PC-3 (cell line): Measurements from ENCODE around the gene BPIFB4. TPM values are rescaled to one million over a fixed set of nuclear protein-coding genes. Genes with fewer than 3 reads are reported as not detected.

Experiments
- ATAC-seq: fragments of 200-7000 bp; cut with Tn5 transposase; 2 replicates; pipeline ENCODE4 v1.9.1; 2020; ENCODE audit warnings: mild to moderate bottlenecking, moderate library complexity
- BruUV-seq: library from RNA; stranded (reverse); fragments of 400-500 nt; replicated peaks from 2 replicates; lab custom pipeline; 2021; lab: Mats Ljungman, UMichigan
- CTCF ChIA-PET: fragments of 300-600 bp; sonication (Branson Sonifier 250); formaldehyde crosslinking; loops from one replicate; lab custom pipeline; 2022; ENCODE audit warnings: antibody characterized with exemption; lab: Charles Lee
- POLR2A ChIA-PET: fragments of 300-600 bp; sonication (Branson Sonifier 250); formaldehyde crosslinking; loops from one replicate; lab custom pipeline; 2022; ENCODE audit warnings: antibody characterized with exemption; ENCODE audit not compliant: unreplicated experiment; lab: Charles Lee
- DNase-seq: peaks from one replicate; pipeline ENCODE4 v3.0.0-alpha.2; 2015
- H2AFZ ChIP-seq: fragments of 300-600 bp; sonication (generic); 2 replicates; pipeline ENCODE4 v1.6.0; 2016; ENCODE audit warnings: antibody characterized with exemption, low read length
- H3F3A ChIP-seq: fragments of 300-600 bp; sonication (generic); one replicate; pipeline ENCODE4 v1.6.0; 2017; ENCODE audit warnings: antibody characterized with exemption, low read length, control low read depth, mild to moderate bottlenecking; ENCODE audit not compliant: unreplicated experiment
- H3K27ac ChIP-seq: fragments of 300-600 bp; sonication (generic); 2 replicates; pipeline ENCODE4 v1.5.1; 2016; ENCODE audit warnings: mild to moderate bottlenecking, low read length
- H3K27me3 ChIP-seq: fragments of 300-600 bp; sonication (generic); 2 replicates; pipeline ENCODE4 v1.6.1; 2016; ENCODE audit warnings: low read length, mixed read lengths
- H3K36me3 ChIP-seq: fragments of 300-600 bp; sonication (generic); 2 replicates; pipeline ENCODE4 v1.6.1; 2016; ENCODE audit warnings: low read depth, mixed run types, low read length, mixed read lengths
- H3K4me1 ChIP-seq: fragments of 300-600 bp; sonication (generic); 2 replicates; pipeline ENCODE4 v1.5.1; 2016; ENCODE audit warnings: low read length; ENCODE audit not compliant: insufficient read depth
- H3K4me2 ChIP-seq: fragments of 300-600 bp; sonication (generic); 2 replicates; pipeline ENCODE4 v1.6.0; 2016; ENCODE audit warnings: low read length
- H3K4me3 ChIP-seq: fragments of 300-600 bp; sonication (generic); 2 replicates; pipeline ENCODE4 v1.5.1; 2016; ENCODE audit warnings: mild to moderate bottlenecking, low read length, mixed read lengths
- H3K79me2 ChIP-seq: fragments of 300-600 bp; sonication (generic); 2 replicates; pipeline ENCODE4 v1.6.1; 2017; ENCODE audit warnings: low read length, mixed read lengths
- H3K9ac ChIP-seq: fragments of 300-600 bp; sonication (generic); 2 replicates; pipeline ENCODE4 v1.6.0; 2016; ENCODE audit warnings: mild to moderate bottlenecking, low read length
- H3K9me2 ChIP-seq: fragments of 300-600 bp; sonication (generic); replicated peaks from 2 replicates; pipeline ENCODE4 v1.6.1; 2016; ENCODE audit warnings: mixed run types, low read length, mixed read lengths
- H3K9me3 ChIP-seq: fragments of 300-600 bp; sonication (generic); 2 replicates; pipeline ENCODE4 v1.6.1; 2016; ENCODE audit warnings: low read length, mixed read lengths
- H4K20me1 ChIP-seq: fragments of 300-600 bp; sonication (generic); 2 replicates; pipeline ENCODE4 v1.6.1; 2016; ENCODE audit warnings: low read length, mixed read lengths
- EZH2 ChIP-seq: fragments of 300-600 bp; sonication (generic); IDR thresholded peaks from one replicate; pipeline ENCODE4 v1.6.1; 2017; ENCODE audit warnings: antibody characterized with exemption, mild to moderate bottlenecking, low read length; ENCODE audit not compliant: unreplicated experiment
- EZH2phosphoT487 ChIP-seq: fragments of 300-600 bp; sonication (generic); IDR thresholded peaks from 2 replicates; pipeline ENCODE4 v1.6.1; 2018; ENCODE audit warnings: mild to moderate bottlenecking, antibody characterized with exemption, low read length, borderline replicate concordance
- intact Hi-C: fragments of 100-400 bp; cut with micrococcal nuclease; formaldehyde crosslinking; loops from 2 replicates; pipeline ENCODE4 v1.9.0; 2023
- total RNA-seq: library from RNA; depleted of rRNA; stranded (reverse); fragments of >200 nt; gene quantifications from 2 replicates; pipeline ENCODE4 v1.2.3, GENCODE V29; 2014
- TF ChIP-seq, protein P1 (sequence below): fragments of 300-600 bp; sonication (generic); conservative IDR thresholded peaks from 2 replicates; pipeline ENCODE4 v1.5.1; 2017; ENCODE audit warnings: antibody characterized with exemption, low read depth, mild to moderate bottlenecking, low read length

Gene BPIFB4
- total RNA-seq, 1 experiment from 2014 or later = not detected

DNA sequence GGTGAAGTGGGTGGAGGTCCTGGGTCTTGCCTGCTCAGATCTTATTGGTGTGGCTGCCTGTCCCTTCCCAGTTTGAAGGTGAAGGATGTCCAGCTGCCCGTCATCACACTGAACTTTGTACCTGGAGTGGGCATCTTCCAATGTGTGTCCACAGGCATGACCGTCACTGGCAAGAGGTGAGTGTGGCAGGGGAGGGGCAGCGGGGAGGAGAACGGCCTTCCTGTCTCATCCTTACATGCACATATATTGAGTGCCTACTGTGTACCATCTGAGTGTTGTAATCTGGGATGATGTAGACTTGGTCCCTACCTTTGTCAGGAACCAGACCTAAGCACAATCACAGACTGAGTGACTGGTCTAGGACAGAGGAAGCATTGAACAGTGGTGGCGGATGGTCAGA, 45.3 kb upstream of the BPIFB4 start:
- no peaks in the 10 kb centered on the region for H3K79me2 ChIP-seq
- H3K9ac ChIP-seq = no peak overlapping the region
- no TSS peak for BruUV-seq
- TF ChIP-seq EZH2phosphoT487 = no peak
- TF ChIP-seq EZH2 = no peak
- TF ChIP-seq, protein P1, sequence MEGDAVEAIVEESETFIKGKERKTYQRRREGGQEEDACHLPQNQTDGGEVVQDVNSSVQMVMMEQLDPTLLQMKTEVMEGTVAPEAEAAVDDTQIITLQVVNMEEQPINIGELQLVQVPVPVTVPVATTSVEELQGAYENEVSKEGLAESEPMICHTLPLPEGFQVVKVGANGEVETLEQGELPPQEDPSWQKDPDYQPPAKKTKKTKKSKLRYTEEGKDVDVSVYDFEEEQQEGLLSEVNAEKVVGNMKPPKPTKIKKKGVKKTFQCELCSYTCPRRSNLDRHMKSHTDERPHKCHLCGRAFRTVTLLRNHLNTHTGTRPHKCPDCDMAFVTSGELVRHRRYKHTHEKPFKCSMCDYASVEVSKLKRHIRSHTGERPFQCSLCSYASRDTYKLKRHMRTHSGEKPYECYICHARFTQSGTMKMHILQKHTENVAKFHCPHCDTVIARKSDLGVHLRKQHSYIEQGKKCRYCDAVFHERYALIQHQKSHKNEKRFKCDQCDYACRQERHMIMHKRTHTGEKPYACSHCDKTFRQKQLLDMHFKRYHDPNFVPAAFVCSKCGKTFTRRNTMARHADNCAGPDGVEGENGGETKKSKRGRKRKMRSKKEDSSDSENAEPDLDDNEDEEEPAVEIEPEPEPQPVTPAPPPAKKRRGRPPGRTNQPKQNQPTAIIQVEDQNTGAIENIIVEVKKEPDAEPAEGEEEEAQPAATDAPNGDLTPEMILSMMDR = no peak
- no peaks in the 10 kb centered on the region for H3K9me2 ChIP-seq
- POLR2A ChIA-PET = no interaction called here
- no peaks in the 10 kb centered on the region for H3K9me3 ChIP-seq
- H3K27ac ChIP-seq = no peak overlapping the region
- no peak overlapping the region for H3K4me3 ChIP-seq
- CTCF ChIA-PET = no interaction called here
- peaks cover 39% of the 10 kb centered on the region for H3K27me3 ChIP-seq
- no peak overlapping the region for H3K4me2 ChIP-seq
- no peaks in the 10 kb centered on the region for H3K36me3 ChIP-seq
- DNase-seq (no peak), ATAC-seq (no peak)
- intact Hi-C loops = no loop called here
- H2AFZ ChIP-seq = no peak overlapping the region
- H4K20me1 ChIP-seq = no peaks in the 10 kb centered on the region
- H3F3A ChIP-seq = no peaks in the 10 kb centered on the region
- no peaks in the 10 kb centered on the region for H3K4me1 ChIP-seq

DNA sequence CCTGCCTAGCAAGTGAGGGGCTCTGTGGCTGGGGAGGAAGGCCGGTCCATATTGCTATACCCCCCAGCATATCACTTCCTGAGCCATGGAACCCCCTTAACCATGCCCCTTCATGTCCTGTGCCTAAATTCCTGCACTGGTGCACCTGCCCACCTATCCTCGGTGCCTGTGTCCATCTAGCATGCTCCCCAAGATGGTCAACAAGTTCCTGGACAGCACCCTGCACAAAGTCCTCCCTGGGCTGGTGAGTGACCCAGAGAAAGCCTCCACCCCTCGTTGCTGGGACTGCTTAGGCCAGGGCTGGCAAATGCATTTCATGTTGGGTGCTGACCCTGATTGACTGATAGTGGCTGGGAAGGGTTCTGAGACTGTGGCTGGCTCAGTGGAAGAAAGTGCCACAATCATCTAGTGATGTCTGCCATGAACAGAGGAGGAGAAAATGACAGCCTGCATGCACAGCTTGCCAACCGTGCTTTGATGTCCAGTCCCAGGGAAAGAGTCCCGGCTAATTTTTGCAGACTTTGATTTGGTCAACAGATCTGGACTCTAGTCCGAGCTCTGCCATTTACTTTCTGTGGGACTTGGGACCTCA, 44.4 kb upstream of the BPIFB4 start:
- Histone ChIP-seq H3K9me2 (no peaks in the 10 kb centered on the region), H3K4me1 (no peaks in the 10 kb centered on the region), H3K36me3 (no peaks in the 10 kb centered on the region), H3F3A (no peaks in the 10 kb centered on the region), H3K9me3 (no peaks in the 10 kb centered on the region), H3K4me3 (no peak overlapping the region), H3K9ac (no peak overlapping the region), H2AFZ (no peak overlapping the region), H4K20me1 (no peaks in the 10 kb centered on the region), H3K79me2 (no peaks in the 10 kb centered on the region), H3K27ac (no peak overlapping the region), H3K4me2 (no peak overlapping the region), H3K27me3 (peaks cover 33% of the 10 kb centered on the region)
- no peak for ATAC-seq
- DNase-seq = no peak
- TF ChIP-seq, protein P1 = no peak
- TF ChIP-seq EZH2phosphoT487 = no peak
- TF ChIP-seq EZH2 = no peak
- no TSS peak for BruUV-seq
- POLR2A ChIA-PET = no interaction called here
- intact Hi-C loops = no loop called here
- CTCF ChIA-PET = no interaction called here

DNA sequence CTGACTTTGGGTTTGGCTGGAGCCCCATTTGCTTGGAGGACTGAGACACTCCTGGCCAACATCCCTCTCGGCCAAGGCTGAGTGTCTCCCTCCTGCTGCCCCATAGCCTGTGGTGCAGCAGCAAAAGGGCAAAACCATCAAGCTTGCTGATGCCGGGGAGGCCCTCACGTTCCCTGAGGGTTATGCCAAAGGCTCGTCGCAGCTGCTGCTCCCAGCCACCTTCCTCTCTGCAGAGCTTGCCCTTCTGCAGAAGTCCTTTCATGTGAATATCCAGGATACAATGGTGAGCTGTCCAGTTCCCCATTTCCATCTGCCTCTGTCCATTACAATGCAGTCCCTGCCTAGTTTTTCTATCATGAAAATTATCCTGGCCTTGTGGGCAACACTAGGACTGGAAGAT, 42.0 kb upstream of the BPIFB4 start:
- H3K9ac ChIP-seq = no peak overlapping the region
- no peaks in the 10 kb centered on the region for H3K9me3 ChIP-seq
- peaks cover 38% of the 10 kb centered on the region for H3K27me3 ChIP-seq
- ChIA-PET CTCF (no interaction called here), POLR2A (no interaction called here)
- intact Hi-C loops = no loop called here
- no peaks in the 10 kb centered on the region for H3K4me1 ChIP-seq
- H3K36me3 ChIP-seq = no peaks in the 10 kb centered on the region
- no peaks in the 10 kb centered on the region for H3K9me2 ChIP-seq
- no peaks in the 10 kb centered on the region for H4K20me1 ChIP-seq
- no peaks in the 10 kb centered on the region for H3K79me2 ChIP-seq
- BruUV-seq = no TSS peak
- H3F3A ChIP-seq = no peaks in the 10 kb centered on the region
- TF ChIP-seq, protein P1 = no peak
- TF ChIP-seq EZH2phosphoT487 (no peak), EZH2 (no peak)
- no peak overlapping the region for H3K27ac ChIP-seq
- H3K4me2 ChIP-seq = no peak overlapping the region
- DNase-seq (no peak), ATAC-seq (no peak)
- no peak overlapping the region for H2AFZ ChIP-seq
- H3K4me3 ChIP-seq = no peak overlapping the region
